ENCODE measurements around the gene MARVELD2.

MARVELD2 gene

DNA sequence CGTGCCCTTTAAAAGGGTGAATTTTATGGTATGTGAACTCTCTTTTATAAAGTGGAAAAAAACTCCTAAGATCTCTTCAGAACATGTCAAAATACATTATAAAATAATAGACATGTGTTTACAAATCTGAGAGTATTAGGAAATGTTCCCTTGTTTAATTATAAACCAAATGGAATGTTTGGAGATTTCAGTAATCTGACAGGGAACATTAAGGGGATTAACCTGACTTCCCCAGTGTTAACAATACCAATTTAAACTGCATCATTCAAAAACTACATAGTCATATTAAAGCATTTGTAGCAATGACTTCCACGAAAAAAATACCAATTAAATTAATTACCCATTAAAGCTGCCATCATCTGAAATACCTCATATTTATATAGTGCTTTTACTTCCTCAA, 76.1 kb downstream of the MARVELD2 start:
- no peak overlapping the region for H3K4me3 ChIP-seq (ENCODE audit: low read depth, low read length)
- no peak for DNase-seq (ENCODE audit: low read depth)

DNA sequence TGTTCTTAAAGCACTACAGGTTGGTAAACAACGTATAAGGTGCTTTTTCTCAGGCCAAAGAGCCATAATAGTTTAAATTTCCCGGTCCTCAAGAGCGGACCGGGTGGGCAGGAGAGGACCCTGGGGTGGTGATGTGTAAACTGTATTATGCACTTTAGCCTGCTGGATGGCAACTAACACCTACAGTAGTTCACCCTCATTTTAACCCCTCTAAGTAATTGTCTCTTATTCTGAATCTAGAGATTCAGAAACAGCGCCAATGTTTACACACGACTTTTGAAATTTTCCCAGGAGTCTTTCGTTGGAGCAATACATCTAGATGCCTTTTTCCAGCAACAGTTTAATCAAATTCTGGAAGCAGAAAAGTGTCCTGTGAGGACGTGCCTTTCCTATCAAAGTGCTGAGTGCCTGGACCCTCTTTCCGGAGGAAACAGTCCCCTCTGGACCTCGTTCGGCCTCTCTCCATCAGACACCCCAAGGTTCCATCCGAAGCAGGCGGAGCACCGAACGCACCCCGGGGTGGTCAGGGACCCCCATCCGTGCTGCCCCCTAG, 77.0 kb downstream of the MARVELD2 start:
- peak overlapping the region; percentile 55 for H3K4me3 ChIP-seq (ENCODE audit: low read depth, low read length)

DNA sequence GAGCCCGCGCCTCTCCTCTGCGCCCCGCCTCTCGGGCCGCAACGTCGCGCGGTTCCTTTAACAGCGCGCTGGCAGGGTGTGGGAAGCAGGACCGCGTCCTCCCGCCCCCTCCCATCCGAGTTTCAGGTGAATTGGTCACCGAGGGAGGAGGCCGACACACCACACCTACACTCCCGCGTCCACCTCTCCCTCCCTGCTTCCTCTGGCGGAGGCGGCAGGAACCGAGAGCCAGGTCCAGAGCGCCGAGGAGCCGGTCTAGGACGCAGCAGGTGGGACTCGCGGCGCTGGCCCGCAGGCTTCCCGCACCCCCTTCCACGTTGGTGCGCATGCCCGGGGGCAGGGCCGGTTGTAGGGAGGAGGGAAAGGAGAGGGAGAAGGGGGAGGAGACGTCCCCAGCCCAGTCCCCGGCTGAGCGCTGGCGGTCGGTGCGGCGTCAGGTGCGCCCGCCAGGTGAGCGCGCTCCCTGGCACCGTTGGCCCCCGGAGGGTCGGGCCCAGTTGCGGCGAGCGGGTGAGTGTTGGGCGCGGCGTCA, 77.5 kb downstream of the MARVELD2 start, which contains the start of gene OCLN:
Gene OCLN, plus strand, starts transcription at position 400 of the 532 bp plus-strand sequence. CDS start 11,455 bp downstream, outside the sequence.
- no peak for DNase-seq (ENCODE audit: low read depth)
- H3K4me3 ChIP-seq (ENCODE audit: low read depth, low read length), result peak within 1 kb of the TSS; percentile 55

More for the DNA sequence above, 77.0 kb downstream of the MARVELD2 start:
- no peak for DNase-seq (ENCODE audit: low read depth)

DNA sequence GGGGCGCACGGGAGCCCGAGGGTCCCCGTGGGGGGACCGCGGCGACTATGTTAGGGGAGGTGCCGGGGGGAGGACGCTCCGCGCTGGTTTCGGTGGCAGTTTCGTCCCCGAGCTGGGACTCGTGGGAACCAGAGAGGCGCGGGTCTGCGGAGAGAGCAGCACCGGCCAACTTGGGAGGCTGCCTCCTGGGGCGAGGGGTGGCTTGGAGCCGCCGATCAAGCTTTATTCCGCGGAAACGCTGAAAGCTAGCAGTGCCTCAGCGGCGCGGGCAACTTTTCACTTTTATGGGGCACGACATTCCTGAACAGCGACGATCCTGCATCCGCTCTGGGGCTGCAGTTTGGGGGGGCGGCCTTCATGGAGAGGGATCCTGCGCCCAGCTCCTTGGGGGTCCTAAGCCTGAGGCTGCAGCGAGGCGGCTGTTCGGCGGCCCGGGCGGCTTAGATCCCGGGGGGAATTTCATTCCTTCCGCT, 78.0 kb downstream of the MARVELD2 start:
- DNase-seq (ENCODE audit: low read depth), result no peak

DNA sequence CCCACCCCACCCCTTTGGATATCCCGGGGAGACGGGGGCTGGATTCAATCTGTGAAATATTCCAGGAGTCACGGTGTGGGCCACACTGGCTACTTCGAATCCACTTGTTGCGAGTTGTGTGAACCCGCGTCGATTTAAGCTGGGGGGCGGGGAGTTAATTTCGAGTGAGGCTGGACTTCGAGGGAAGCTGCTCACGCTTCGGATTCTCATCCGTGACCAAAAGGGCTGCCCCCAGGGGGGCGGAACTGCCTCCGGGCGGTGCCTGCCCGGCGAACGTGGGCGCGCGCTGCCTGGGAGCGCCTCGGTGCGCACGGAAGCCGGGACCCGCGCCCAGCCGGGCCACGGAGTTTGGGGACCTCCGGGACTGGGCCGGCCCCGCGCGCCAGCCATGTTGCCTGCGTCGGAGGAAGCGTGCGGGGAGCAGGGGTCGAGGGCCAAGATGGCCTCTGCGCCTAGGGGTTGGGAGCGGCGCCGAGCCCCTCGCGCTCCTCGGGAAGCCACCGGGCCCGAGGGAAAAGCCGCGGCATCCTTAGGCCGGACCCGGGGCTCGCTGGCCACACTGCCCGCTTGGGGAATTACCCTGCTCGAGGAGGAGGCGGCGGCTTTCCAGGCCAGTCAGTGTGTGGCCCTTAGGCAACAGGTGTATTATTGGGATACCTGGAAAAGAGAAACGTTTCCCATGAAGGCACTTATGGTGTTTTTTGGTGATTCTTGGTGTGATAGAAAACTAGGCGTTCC, 78.6 kb downstream of the MARVELD2 start:
- DNase-seq (ENCODE audit: low read depth), result no peak

More for the DNA sequence above, 78.0 kb downstream of the MARVELD2 start:
- peak overlapping the region; percentile 55 for H3K4me3 ChIP-seq (ENCODE audit: low read depth, low read length)

More for the DNA sequence above, 78.6 kb downstream of the MARVELD2 start:
- peak overlapping the region; percentile 55 for H3K4me3 ChIP-seq (ENCODE audit: low read depth, low read length)

Measured in skeletal muscle cell (primary cell).